Measurements from ENCODE around the gene TAS2R46. TPM values are rescaled to one million over a fixed set of nuclear protein-coding genes. Genes with fewer than 3 reads are reported as not detected.

TAS2R46 gene
- total and polyA plus RNA-seq, 2 of the 13 experiments (the other 11 are each of a cell fraction or from before 2014, with no cell fraction given) = 0.16 to 3.5 TPM

- no peak for TF ChIP-seq ZBTB25 (CRISPR knock-in tag; IDR thresholded peaks at IDR 0.05)
Measured at GRCh38 chr12:11089246-11089645, 27.2 kb upstream of the TAS2R46 start (continued).

GRCh38 chr12:11085419-11085818 lies 23.3 kb upstream of the TAS2R46 start:
- H3K27ac ChIP-seq (ENCODE audit: extremely low read length, insufficient read depth, low read length) = no peak overlapping the region
- CTCF ChIA-PET (ENCODE audit: low intra/inter-chr PET ratio, low total read pairs) = no interaction called here
- no peak overlapping the region for H3K9ac ChIP-seq (ENCODE audit: insufficient read depth, low read depth, low read length)
- no peaks in the 10 kb centered on the region for H3K36me3 ChIP-seq (replicated peaks in 1 of 2; ENCODE audit: control insufficient read depth in 1 of 2, insufficient read depth in 2 of 2, low read length in 2 of 2)
- H2AFZ ChIP-seq (ENCODE audit: low read length) = no peak overlapping the region
- in situ Hi-C loops (cut with HindIII; ENCODE audit: extremely low pct_ligation_motif_present, low pct_unique_long_range_greater_than_20kb) (no loop called here), intact Hi-C loops (cut with micrococcal nuclease; ENCODE audit: unreplicated experiment) (no loop called here)
- H4K20me1 ChIP-seq (ENCODE audit: insufficient read depth, low read length) = no peaks in the 10 kb centered on the region
- DNase-seq (ENCODE audit: low spot score) (no peak), FAIRE-seq (no peak), ATAC-seq (no peak)
- no TSS peak for BruUV-seq (replicated peaks)
- H3K9me3 ChIP-seq (ENCODE audit: low read length) = peaks cover 9% of the 10 kb centered on the region
- H3K4me1 ChIP-seq (ENCODE audit: insufficient read depth, low read length) = no peaks in the 10 kb centered on the region
- no peak overlapping the region for H3K4me2 ChIP-seq (ENCODE audit: low read depth, low read length)
- no peaks in the 10 kb centered on the region for H3K79me2 ChIP-seq (ENCODE audit: insufficient read depth, low read length)
- POLR2A ChIA-PET = no interaction called here
- H3K27me3 ChIP-seq (ENCODE audit: control insufficient read depth in 1 of 2, insufficient read depth in 2 of 2, low read length in 2 of 2) = no peaks in the 10 kb centered on the region
- WGBS (ENCODE audit: low lambda C conversion rate) = 67% methylated on average over 3 of the region's 3 CpGs
- H3K4me3 ChIP-seq (replicated peaks in 1 of 3; ENCODE audit: insufficient read depth in 1 of 3, low read depth in 2 of 3, low read length in 3 of 3) = no peak overlapping the region
- no peak for TF ChIP-seq HNRNPH1 (optimal IDR thresholded peaks at IDR 0.05; ENCODE audit: low read depth, low read length)
- no peak for TF ChIP-seq SCMH1 (CRISPR knock-in tag; IDR thresholded peaks at IDR 0.05; ENCODE audit: borderline replicate concordance)
- TF ChIP-seq ZFAT (CRISPR knock-in tag; conservative IDR thresholded peaks at IDR 0.05) = no peak
- TF ChIP-seq ARNT2 (CRISPR knock-in tag; IDR thresholded peaks at IDR 0.05; ENCODE audit: low read depth) = no peak
- no peak for TF ChIP-seq ZNF891 (CRISPR knock-in tag; IDR thresholded peaks at IDR 0.05)
- no peak for TF ChIP-seq ZBTB37 (CRISPR knock-in tag; IDR thresholded peaks at IDR 0.05)
- TF ChIP-seq CC2D1A (CRISPR knock-in tag; IDR thresholded peaks at IDR 0.05) = no peak
- no peak for TF ChIP-seq PPARG (CRISPR knock-in tag; conservative IDR thresholded peaks at IDR 0.05)
- no peak for TF ChIP-seq ZBTB3 (CRISPR knock-in tag; IDR thresholded peaks at IDR 0.05; ENCODE audit: borderline replicate concordance, low read depth)
- TF ChIP-seq HMGXB3 (CRISPR knock-in tag; IDR thresholded peaks at IDR 0.05; ENCODE audit: borderline replicate concordance) = no peak
- no peak for TF ChIP-seq CREB3 (CRISPR knock-in tag; IDR thresholded peaks at IDR 0.05)
- no peak for TF ChIP-seq ZNF7 (CRISPR knock-in tag; IDR thresholded peaks at IDR 0.05)
- TF ChIP-seq ZNF703 (CRISPR knock-in tag; IDR thresholded peaks at IDR 0.05; ENCODE audit: borderline replicate concordance) = no peak
- no peak for TF ChIP-seq MLX (CRISPR knock-in tag; IDR thresholded peaks at IDR 0.05)
- TF ChIP-seq ZFY (CRISPR knock-in tag; IDR thresholded peaks at IDR 0.05) = no peak

Data from HepG2 (cell line).